HepG2 (cell line): ENCODE data around the gene TJP1. TPM values are rescaled to one million over a fixed set of nuclear protein-coding genes. Genes with fewer than 3 reads are reported as not detected.

Source experiments
- ATAC-seq: fragments of 200-7000 bp; cut with Tn5 transposase; 3 replicates; pipeline ENCODE4 v1.9.1; 2020; ENCODE audit warnings: mild to moderate bottlenecking, moderate library complexity
- BruUV-seq: library from RNA; stranded (reverse); fragments of 400-500 nt; replicated peaks from 2 replicates; lab custom pipeline; 2021; lab: Mats Ljungman, UMichigan
- CTCF ChIA-PET: fragments of 300-600 bp; formaldehyde crosslinking; extraction: SDS; loops from one replicate; lab custom pipeline; 2021; ENCODE audit warnings: low total read pairs, inconsistent platforms, low intra/inter-chr PET ratio; lab: Yijun Ruan, JAX
- POLR2A ChIA-PET: fragments of 350-600 bp; sonication (Branson Sonifier 250); formaldehyde crosslinking; loops from one replicate; lab custom pipeline; 2020; ENCODE audit warnings: antibody characterized with exemption, inconsistent platforms; lab: Yijun Ruan, JAX
- DNase-seq: peaks from one replicate; pipeline ENCODE4 v3.0.0-alpha.2; 2015; ENCODE audit warnings: low spot score
- FAIRE-seq: peaks from 3 replicates; lab custom pipeline; 2011; peaks lifted over from hg19 to GRCh38; lab: Jason Lieb, UNC
- H2AFZ ChIP-seq: one replicate; pipeline ENCODE4 v1.6.1; 2011; ENCODE audit warnings: low read length, inconsistent platforms
- H3K27ac ChIP-seq: fragments of 300-600 bp; 3 replicates; pipeline ENCODE4 v1.8.0; 2011; ENCODE audit warnings: mixed run types, mild to moderate bottlenecking, mixed read lengths, low read length, inconsistent platforms; ENCODE audit not compliant: insufficient read depth; ENCODE audit errors: extremely low read length
- H3K27me3 ChIP-seq, 2 experiments: fragments of 200-600 bp in 1 of 2; 2 replicates in 1 of 2; 3 replicates in 1 of 2; pipeline versions ENCODE4 v1.6.0 to v1.8.0; 2011; ENCODE audit warnings: low read length in 2 of 2, mild to moderate bottlenecking in 2 of 2, moderate library complexity in 2 of 2, inconsistent platforms in 1 of 2; ENCODE audit not compliant: insufficient read depth in 2 of 2, control insufficient read depth in 1 of 2
- H3K36me3 ChIP-seq, 2 experiments: fragments of 200-600 bp in 1 of 2; replicated peaks in 1 of 2; 2 replicates in 1 of 2; 3 replicates in 1 of 2; pipeline versions ENCODE4 v1.5.1 to v1.8.0; 2011; ENCODE audit warnings: low read length in 2 of 2, inconsistent platforms in 1 of 2; ENCODE audit not compliant: insufficient read depth in 2 of 2, control insufficient read depth in 1 of 2
- H3K4me1 ChIP-seq: 2 replicates; pipeline ENCODE4 v1.5.1; 2012; ENCODE audit warnings: low read length, inconsistent platforms; ENCODE audit not compliant: insufficient read depth
- H3K4me2 ChIP-seq: 2 replicates; pipeline ENCODE4 v1.6.0; 2011; ENCODE audit warnings: low read depth, low read length, inconsistent platforms
- H3K4me3 ChIP-seq, 3 experiments: fragments of 200-600 bp in 1 of 3; sonication (generic), shearing (Covaris generic) in 1 of 3; replicated peaks in 1 of 3; 2 replicates each; pipeline ENCODE4 v1.5.1; 2011 to 2016; ENCODE audit warnings: low read length in 3 of 3, inconsistent platforms in 2 of 3, low read depth in 2 of 3, mild to moderate bottlenecking in 2 of 3, control low read depth in 1 of 3, mixed read lengths in 1 of 3; ENCODE audit not compliant: insufficient read depth in 1 of 3
- H3K79me2 ChIP-seq: one replicate; pipeline ENCODE4 v1.6.1; 2011; ENCODE audit warnings: low read length, inconsistent platforms; ENCODE audit not compliant: insufficient read depth
- H3K9ac ChIP-seq: 2 replicates; pipeline ENCODE4 v1.6.0; 2011; ENCODE audit warnings: mild to moderate bottlenecking, low read depth, low read length, inconsistent platforms; ENCODE audit not compliant: insufficient read depth
- H3K9me3 ChIP-seq: 2 replicates; pipeline ENCODE4 v1.5.1; 2012; ENCODE audit warnings: mild to moderate bottlenecking, low read length
- H4K20me1 ChIP-seq: 2 replicates; pipeline ENCODE4 v1.6.0; 2011; ENCODE audit warnings: inconsistent platforms, mild to moderate bottlenecking, low read length, moderate library complexity; ENCODE audit not compliant: insufficient read depth
- CBX1 ChIP-seq: IDR thresholded peaks from one replicate; pipeline ENCODE4 v1.6.1; 2016; ENCODE audit warnings: antibody characterized with exemption, low read depth
- HMG20A ChIP-seq: IDR thresholded peaks from 2 replicates; pipeline ENCODE4 v1.6.1; 2016; ENCODE audit warnings: borderline replicate concordance
- HMGA1 ChIP-seq: sonication (generic); formaldehyde crosslinking; conservative IDR thresholded peaks from 2 replicates; pipeline ENCODE4 v1.4.0; 2020; ENCODE audit warnings: missing genetic modification reagents
- KAT8 ChIP-seq: IDR thresholded peaks from 2 replicates; pipeline ENCODE4 v1.6.1; 2016; ENCODE audit warnings: missing genetic modification reagents, missing compliant biosample characterization
- NPAS2 ChIP-seq: sonication (generic); formaldehyde crosslinking; IDR thresholded peaks from 2 replicates; pipeline ENCODE4 v1.8.0; 2022; ENCODE audit warnings: mild to moderate bottlenecking, missing genetic modification reagents, borderline replicate concordance
- NR2F6 ChIP-seq, 2 experiments: IDR thresholded peaks; 2 replicates each; pipeline ENCODE4 v1.6.1; 2016; ENCODE audit warnings: antibody characterized with exemption in 1 of 2, mild to moderate bottlenecking in 1 of 2
- PBX3 ChIP-seq: sonication (generic); formaldehyde crosslinking; IDR thresholded peaks from 2 replicates; pipeline ENCODE4 v1.8.1; 2023; ENCODE audit warnings: missing genetic modification reagents, inconsistent platforms, borderline replicate concordance
- PITX1 ChIP-seq: sonication (generic); formaldehyde crosslinking; IDR thresholded peaks from 2 replicates; pipeline ENCODE4 v1.5.1; 2020; ENCODE audit warnings: mild to moderate bottlenecking, missing genetic modification reagents
- TAF15 ChIP-seq: fragments of 200-400 bp; formaldehyde crosslinking; IDR thresholded peaks from one replicate; pipeline ENCODE4 v1.6.1; 2018; ENCODE audit warnings: mild to moderate bottlenecking, low read depth, low read length; ENCODE audit not compliant: poor library complexity, severe bottlenecking
- TP53 ChIP-seq: sonication (generic); formaldehyde crosslinking; conservative IDR thresholded peaks from 2 replicates; pipeline ENCODE4 v1.4.0; 2020; ENCODE audit warnings: missing genetic modification reagents
- ZHX2 ChIP-seq, 2 experiments: sonication (generic) in 1 of 2; formaldehyde crosslinking in 1 of 2; IDR thresholded peaks; 2 replicates each; pipeline versions ENCODE4 v1.6.1 to v1.9.0; 2014 to 2022; ENCODE audit warnings: antibody characterized with exemption in 1 of 2, borderline replicate concordance in 1 of 2, inconsistent platforms in 1 of 2, low read depth in 1 of 2, missing genetic modification reagents in 1 of 2
- ZKSCAN1 ChIP-seq: fragments of 150-350 bp; IDR thresholded peaks from 2 replicates; pipeline ENCODE4 v1.6.1; 2014; ENCODE audit warnings: low read length
- ZNF670 ChIP-seq: sonication (generic); formaldehyde crosslinking; IDR thresholded peaks from 2 replicates; pipeline ENCODE4 v1.8.0; 2022; ENCODE audit warnings: mild to moderate bottlenecking, missing genetic modification reagents, borderline replicate concordance
- ZUFSP ChIP-seq: sonication (generic); formaldehyde crosslinking; IDR thresholded peaks from 2 replicates; pipeline ENCODE4 v1.9.0; 2021; ENCODE audit warnings: missing genetic modification reagents, mild to moderate bottlenecking, borderline replicate concordance
- WGBS: methylation state at CpG from one replicate; pipeline ENCODE4 v1.1.6; 2017; ENCODE audit warnings: low lambda C conversion rate; 5-methylcytosine and 5-hydroxymethylcytosine counted together
- in situ Hi-C: cut with HindIII; loops from 2 replicates; pipeline ENCODE4 v1.10.0; 2017; ENCODE audit warnings: low pct_unique_long_range_greater_than_20kb; ENCODE audit not compliant: extremely low pct_ligation_motif_present
- intact Hi-C: fragments of 100-400 bp; cut with micrococcal nuclease; formaldehyde crosslinking; loops from one replicate; pipeline ENCODE4 v1.10.0; 2022; ENCODE audit not compliant: unreplicated experiment
- polyA plus RNA-seq, 8 experiments: library from polyadenylated mRNA; depleted of rRNA in 3 of 8; stranded (reverse) in 7 of 8; unstranded in 1 of 8; fragments of >200 nt; fragmentation: Illumina TruSeq in 4 of 8; extraction: Trizol in 4 of 8; gene quantifications; 2 replicates each; pipeline versions ENCODE4 v1.2.1 to v1.2.3, GENCODE V29; 2011 to 2016; ENCODE audit warnings: low read depth in 4 of 8, missing spikeins in 1 of 8, mixed read lengths in 1 of 8; ENCODE audit not compliant: insufficient read depth in 1 of 8
- total RNA-seq, 5 experiments: library from RNA; depleted of rRNA; stranded (reverse); fragments of >200 nt; fragmentation: Illumina TruSeq; extraction: Trizol; gene quantifications; 2 replicates each; pipeline ENCODE4 v1.2.3, GENCODE V29; 2016; ENCODE audit warnings: low read depth in 1 of 5

TJP1 gene
- total and polyA plus RNA-seq, 2 of the 13 experiments (the other 11 are each of a cell fraction or from before 2014, with no cell fraction given) = 25.9 to 27.1 TPM

GRCh38 chr15:29840054-29840453, 17.8 kb upstream of the TJP1 start:
- Histone ChIP-seq H3K9me3 (no peaks in the 10 kb centered on the region), H4K20me1 (no peaks in the 10 kb centered on the region), H3K79me2 (no peaks in the 10 kb centered on the region), H3K27ac (no peak overlapping the region), H2AFZ (no peak overlapping the region), H3K4me1 (no peaks in the 10 kb centered on the region), H3K36me3 (no peaks in the 10 kb centered on the region), H3K27me3 (0 out of 5 replicates have a peak, but pooled peaks cover 0 to 6% of the 10 kb centered on the region in 2 experiments), H3K4me3 (no peak overlapping the region), H3K4me2 (no peak overlapping the region), H3K9ac (no peak overlapping the region)
- BruUV-seq = no TSS peak
- TF ChIP-seq PITX1 (no peak), TAF15 (no peak), ZHX2 (IDR thresholded peaks at IDR 0.05; ENCODE audit: low read depth) (no peak), ZHX2 (CRISPR knock-in tag; IDR thresholded peaks at IDR 0.05; ENCODE audit: borderline replicate concordance) (no peak), TP53 (CRISPR knock-in tag) (no peak), HMG20A (CRISPR knock-in tag) (no peak), NPAS2 (no peak), CBX1 (no peak), KAT8 (no peak), NR2F6 (IDR thresholded peaks at IDR 0.05) (no peak), NR2F6 (CRISPR knock-in tag; IDR thresholded peaks at IDR 0.05) (no peak), HMGA1 (CRISPR knock-in tag) (no peak), ZKSCAN1 (no peak), PBX3 (CRISPR knock-in tag) (no peak), ZUFSP (CRISPR knock-in tag) (no peak), ZNF670 (CRISPR knock-in tag) (no peak)
- FAIRE-seq = no peak
- ChIA-PET CTCF (no interaction called here), POLR2A (no interaction called here)
- ATAC-seq = no peak
- in situ Hi-C loops (no loop called here), intact Hi-C loops (no loop called here)
- no peak for DNase-seq
- WGBS = 27% methylated on average over 3 of the region's 3 CpGs
